Right lobe of liver (tissue), 6 donors: ENCODE data around the gene EDN1. TPM values are rescaled to one million over a fixed set of nuclear protein-coding genes. Genes with fewer than 3 reads are reported as not detected.

Experiments
- ATAC-seq, 4 donors: fragments of 200-7000 bp; cut with Tn5 transposase; one replicate each; pipeline ENCODE4 v1.9.1; 2020; ENCODE audit warnings: mild to moderate bottlenecking in 4 of 4, moderate library complexity in 4 of 4
- DNase-seq, 3 donors: peaks; one replicate each; pipeline ENCODE4 v3.0.0-alpha.2; 2020
- H3K27ac ChIP-seq, 3 donors: fragments of 200-600 bp; one replicate each; pipeline ENCODE4 v1.8.0; 2022
- H3K27me3 ChIP-seq, 2 donors: fragments of 200-600 bp; one replicate each; pipeline ENCODE4 v1.8.0; 2022
- H3K36me3 ChIP-seq, 4 donors: fragments of 200-600 bp; sonication (generic) in 1 of 4; one replicate each; pipeline versions ENCODE4 v1.5.1 to v1.8.0; 2017 to 2022; ENCODE audit warnings: control low read depth in 1 of 4
- H3K4me1 ChIP-seq, 4 donors: fragments of 200-600 bp; sonication (generic) in 1 of 4; one replicate each; pipeline versions ENCODE4 v1.5.1 to v1.8.0; 2017 to 2022; ENCODE audit warnings: control low read depth in 1 of 4
- H3K4me3 ChIP-seq, 3 donors: fragments of 200-600 bp; one replicate each; pipeline ENCODE4 v1.8.0; 2022
- H3K9me3 ChIP-seq, 4 donors: fragments of 200-600 bp; sonication (generic) in 1 of 4; one replicate each; pipeline versions ENCODE4 v1.5.1 to v1.8.0; 2017 to 2022; ENCODE audit warnings: control low read depth in 1 of 4
- POLR2A ChIP-seq: fragments of 450-650 bp; IDR thresholded peaks from one replicate; pipeline ENCODE4 v1.6.1; 2017; ENCODE audit warnings: antibody characterized with exemption, mild to moderate bottlenecking
- WGBS: methylation state at CpG from one replicate; pipeline ENCODE4 v1.1.6; 2018; ENCODE audit warnings: low coverage, low lambda C conversion rate; ENCODE audit not compliant: insufficient coverage; ENCODE audit errors: missing lambda C conversion rate; 5-methylcytosine and 5-hydroxymethylcytosine counted together
- intact Hi-C, 2 donors: fragments of 100-400 bp; cut with DNase I; formaldehyde crosslinking; loops; one replicate each; pipeline versions ENCODE4 v1.11.2 to v1.14.1; 2022
- total RNA-seq, 6 experiments: library from RNA; depleted of rRNA in 2 of 6; stranded (reverse); fragments of >200 nt in 2 of 6; fragmentation: NEBNext Ultra II Directional in 3 of 6; extraction: Animal tissue kit (Norgen Biotek cat#: 25700) in 3 of 6; gene quantifications; one replicate each; pipeline versions ENCODE4 v1.1.0 to v1.2.4, GENCODE V29; 2016 to 2023
- TF ChIP-seq, protein P1 (sequence below), 4 donors: fragments of 200-600 bp in 3 of 4; fragments of 450-650 bp in 1 of 4; IDR thresholded peaks; one replicate each; pipeline versions ENCODE4 v1.5.1 to v1.8.0; 2016 to 2022; ENCODE audit warnings: antibody characterized with exemption in 4 of 4, mild to moderate bottlenecking in 2 of 4
- donor health status: DM: no; HTN: yes; CAD: no.
- donor health status: DM: no; HTN: no; CAD: no.
- donor health status: DM: no; HTN: no; CAD: no.
- donor health status: DM: no; HTN: yes; CAD: no.
- donor health status: DM: no; HTN: yes; CAD: no.

Gene EDN1
- total RNA-seq, 6 experiments from 2014 or later, result 0.18 to 6.8 (median 1.4) TPM

DNA sequence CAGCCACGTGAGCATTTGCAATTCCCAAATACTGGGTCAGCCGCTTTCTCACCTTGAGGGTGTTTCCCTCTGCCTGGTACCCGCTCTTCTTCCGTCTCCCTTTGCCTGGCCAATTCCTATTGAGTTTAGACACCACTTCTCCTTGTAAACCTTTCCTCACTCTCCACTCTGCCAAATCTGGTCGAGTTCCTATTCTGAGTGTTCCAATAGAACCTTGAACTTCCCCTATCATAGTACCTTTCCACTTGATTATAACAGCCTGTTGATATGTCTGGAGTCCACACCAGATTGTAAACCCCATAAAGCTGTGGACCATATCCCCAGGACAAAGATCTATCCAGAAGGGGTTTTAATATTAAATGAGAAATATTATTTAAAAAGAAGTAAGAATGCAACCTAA, 36.0 kb upstream of the EDN1 start:
- no peak overlapping the region for H3K27ac ChIP-seq

DNA sequence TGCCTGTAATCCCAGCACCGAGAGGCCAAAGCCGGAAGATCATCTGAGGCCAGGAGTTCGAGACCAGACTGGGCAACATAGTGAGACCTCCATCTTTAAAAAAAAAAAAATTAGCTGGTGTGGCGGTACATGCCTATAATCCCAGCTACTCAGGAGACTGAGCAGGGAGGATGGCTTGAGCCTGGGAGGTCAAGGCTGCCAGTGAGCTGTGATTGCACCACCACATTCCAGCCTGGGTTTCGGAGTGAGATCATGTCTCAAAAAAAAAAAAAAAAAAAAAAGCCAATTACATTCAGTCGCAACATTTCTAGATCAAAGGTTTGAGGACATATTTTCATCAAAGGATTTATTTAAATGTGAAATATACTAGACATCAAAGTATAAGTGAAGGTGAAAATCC, 32.0 kb upstream of the EDN1 start:
- no peak for DNase-seq
- TF ChIP-seq, protein P1, sequence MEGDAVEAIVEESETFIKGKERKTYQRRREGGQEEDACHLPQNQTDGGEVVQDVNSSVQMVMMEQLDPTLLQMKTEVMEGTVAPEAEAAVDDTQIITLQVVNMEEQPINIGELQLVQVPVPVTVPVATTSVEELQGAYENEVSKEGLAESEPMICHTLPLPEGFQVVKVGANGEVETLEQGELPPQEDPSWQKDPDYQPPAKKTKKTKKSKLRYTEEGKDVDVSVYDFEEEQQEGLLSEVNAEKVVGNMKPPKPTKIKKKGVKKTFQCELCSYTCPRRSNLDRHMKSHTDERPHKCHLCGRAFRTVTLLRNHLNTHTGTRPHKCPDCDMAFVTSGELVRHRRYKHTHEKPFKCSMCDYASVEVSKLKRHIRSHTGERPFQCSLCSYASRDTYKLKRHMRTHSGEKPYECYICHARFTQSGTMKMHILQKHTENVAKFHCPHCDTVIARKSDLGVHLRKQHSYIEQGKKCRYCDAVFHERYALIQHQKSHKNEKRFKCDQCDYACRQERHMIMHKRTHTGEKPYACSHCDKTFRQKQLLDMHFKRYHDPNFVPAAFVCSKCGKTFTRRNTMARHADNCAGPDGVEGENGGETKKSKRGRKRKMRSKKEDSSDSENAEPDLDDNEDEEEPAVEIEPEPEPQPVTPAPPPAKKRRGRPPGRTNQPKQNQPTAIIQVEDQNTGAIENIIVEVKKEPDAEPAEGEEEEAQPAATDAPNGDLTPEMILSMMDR (IDR thresholded peaks at IDR 0.05), result no peak
- TF ChIP-seq POLR2A, result no peak
- WGBS, result 89% methylated on average over 5 of the region's 6 CpGs
- Histone ChIP-seq H3K4me3 (no peak overlapping the region), H3K4me1 (no peaks in the 10 kb centered on the region), H3K27ac (no peak overlapping the region), H3K36me3 (no peaks in the 10 kb centered on the region), H3K9me3 (no peaks in the 10 kb centered on the region), H3K27me3 (no peaks in the 10 kb centered on the region)
- intact Hi-C loops, result no loop called here
- no peak for ATAC-seq

More for the DNA sequence above, 36.0 kb upstream of the EDN1 start:
- TF ChIP-seq, protein P1 (IDR thresholded peaks at IDR 0.05), result no peak
- TF ChIP-seq POLR2A, result no peak
- Histone ChIP-seq H3K36me3 (no peaks in the 10 kb centered on the region), H3K4me3 (no peak overlapping the region), H3K9me3 (no peaks in the 10 kb centered on the region), H3K27me3 (no peaks in the 10 kb centered on the region), H3K4me1 (no peaks in the 10 kb centered on the region)
- DNase-seq, result no peak
- ATAC-seq, result no peak
- WGBS, result 63% methylated on average over 5 of the region's 5 CpGs
- intact Hi-C loops, result no loop called here

DNA sequence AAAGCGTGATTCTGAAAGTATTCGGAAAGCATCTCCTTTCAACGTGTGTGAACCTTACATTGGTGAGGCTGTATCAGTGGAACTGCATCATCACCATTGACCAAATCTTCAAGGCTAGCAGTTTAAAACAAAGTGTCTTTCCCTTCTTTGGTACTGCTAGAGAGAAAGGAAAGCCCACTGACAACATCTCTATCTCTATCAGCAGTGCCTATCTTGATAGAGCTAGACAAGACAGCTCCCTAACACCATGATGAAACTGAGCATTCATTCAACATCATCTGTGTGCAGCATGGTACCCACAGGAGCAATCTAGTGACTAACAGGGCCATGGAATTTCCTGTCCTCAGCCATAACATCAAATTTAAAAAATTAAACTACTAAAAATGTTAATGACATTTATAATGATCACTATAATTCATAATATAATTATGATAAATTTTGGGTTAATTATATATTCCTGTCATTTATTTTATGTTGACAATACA, 31.5 kb upstream of the EDN1 start:
- intact Hi-C loops, result no loop called here
- Histone ChIP-seq H3K36me3 (no peaks in the 10 kb centered on the region), H3K4me1 (no peaks in the 10 kb centered on the region), H3K27ac (no peak overlapping the region), H3K4me3 (no peak overlapping the region), H3K27me3 (no peaks in the 10 kb centered on the region), H3K9me3 (no peaks in the 10 kb centered on the region)
- no peak for ATAC-seq
- 93% methylated on average over 3 of the region's 3 CpGs for WGBS
- TF ChIP-seq POLR2A, result no peak
- TF ChIP-seq, protein P1 (IDR thresholded peaks at IDR 0.05), result no peak
- DNase-seq, result no peak

DNA sequence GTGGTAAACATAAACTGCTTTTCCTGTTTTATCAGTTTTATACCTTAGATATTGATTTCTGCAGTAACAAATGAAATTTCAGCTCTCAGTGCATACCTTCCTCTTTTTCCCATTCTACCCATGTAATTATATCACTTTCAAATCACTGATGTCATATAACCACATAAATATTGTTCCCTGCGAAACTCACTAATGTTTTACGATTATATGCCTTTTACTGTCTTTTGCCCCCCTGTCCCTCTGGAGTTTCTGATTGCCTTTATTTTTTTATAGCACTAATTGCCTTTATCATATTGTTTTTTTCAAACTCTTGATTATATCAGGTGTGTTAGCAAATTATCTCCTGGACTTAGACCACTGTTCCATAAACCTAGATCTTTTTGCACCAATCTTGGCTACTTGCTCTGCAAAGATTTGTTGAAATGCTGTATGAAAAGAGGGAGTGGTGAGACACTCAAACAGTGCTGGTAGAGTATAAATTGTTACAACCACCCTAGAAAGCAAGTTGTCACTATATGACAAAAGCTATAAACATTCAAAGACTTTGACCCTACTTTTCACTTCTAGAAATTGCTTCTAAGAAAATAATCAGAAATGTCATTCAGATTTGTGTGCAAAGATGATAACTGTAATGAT, 29.6 kb upstream of the EDN1 start:
- Histone ChIP-seq H3K36me3 (no peaks in the 10 kb centered on the region), H3K9me3 (no peaks in the 10 kb centered on the region), H3K27me3 (no peaks in the 10 kb centered on the region), H3K4me1 (no peaks in the 10 kb centered on the region), H3K4me3 (no peak overlapping the region), H3K27ac (no peak overlapping the region)
- no peak for ATAC-seq
- TF ChIP-seq POLR2A, result no peak
- TF ChIP-seq, protein P1 (IDR thresholded peaks at IDR 0.05), result no peak
- 69% methylated on average over 2 of the region's 2 CpGs for WGBS
- intact Hi-C loops, result no loop called here
- DNase-seq, result no peak
